Non-pigmented ciliary epithelial cell (primary cell): ENCODE data around the gene TSGA10IP.
A peak's percentile ranks its signal among the peaks of the same experiment; 100 is the strongest.

Source experiments
- DNase-seq: peaks from one replicate; pipeline ENCODE4 v3.0.0-alpha.2; 2010; ENCODE audit warnings: low read depth

The TSGA10IP gene

GRCh38 chr11:65945430-65945911 is at the start of gene TSGA10IP:
Gene TSGA10IP (plus strand): TSS chr11:65945480. CDS start chr11:65945676, 196 bp downstream.
- DNase-seq = no peak

GRCh38 chr11:65895482-65895981 is 49.7 kb upstream of the TSGA10IP start:
- no peak for DNase-seq

- no peak for DNase-seq
Measured at GRCh38 chr11:65896034-65896999, 49.0 kb upstream of the TSGA10IP start.

GRCh38 chr11:65897020-65897471 is 48.2 kb upstream of the TSGA10IP start:
- DNase-seq = no peak

- no peak for DNase-seq
Measured at GRCh38 chr11:65898656-65899355, 46.5 kb upstream of the TSGA10IP start.

- no peak for DNase-seq
Measured at GRCh38 chr11:65899356-65900124, 45.7 kb upstream of the TSGA10IP start.

- DNase-seq = peak; percentile 78
Measured at GRCh38 chr11:65900125-65900898, 45.0 kb upstream of the TSGA10IP start, which contains the start of gene FOSL1. Gene FOSL1 (minus strand): TSS chr11:65900388. CDS start chr11:65900339, 49 bp downstream.

- DNase-seq = no peak
Measured at GRCh38 chr11:65900899-65901180, 44.4 kb upstream of the TSGA10IP start.

- DNase-seq = no peak
Measured at GRCh38 chr11:65903068-65903481, 42.2 kb upstream of the TSGA10IP start.

- DNase-seq = no peak
Measured at GRCh38 chr11:65903715-65904114, 41.6 kb upstream of the TSGA10IP start.

GRCh38 chr11:65906602-65907001 is 38.7 kb upstream of the TSGA10IP start:
- no peak for DNase-seq

GRCh38 chr11:65907878-65908277 is 37.4 kb upstream of the TSGA10IP start:
- DNase-seq = no peak

GRCh38 chr11:65911682-65912568 is 33.4 kb upstream of the TSGA10IP start:
- no peak for DNase-seq

- no peak for DNase-seq
Measured at GRCh38 chr11:65912845-65913244, 32.4 kb upstream of the TSGA10IP start.

- no peak for DNase-seq
Measured at GRCh38 chr11:65915101-65915820, 30.0 kb upstream of the TSGA10IP start.

GRCh38 chr11:65915821-65916251 is 29.4 kb upstream of the TSGA10IP start:
- peak; percentile 89 for DNase-seq

GRCh38 chr11:65916391-65916790 is 28.9 kb upstream of the TSGA10IP start:
- DNase-seq = no peak

- no peak for DNase-seq
Measured at GRCh38 chr11:65917077-65917433, 28.2 kb upstream of the TSGA10IP start.

- no peak for DNase-seq
Measured at GRCh38 chr11:65917434-65918210, 27.7 kb upstream of the TSGA10IP start.
